ENCODE measurements around the gene XYLT1.

GRCh38 chr16:17222871-17223401 is 247.8 kb downstream of the XYLT1 start:
- TF ChIP-seq CTCF (IDR thresholded peaks at IDR 0.05) (no peak), POLR2A (IDR thresholded peaks at IDR 0.05) (no peak)
